ENCODE results near the gene SIRT3. TPM values are rescaled to one million over a fixed set of nuclear protein-coding genes. Genes with fewer than 3 reads are reported as not detected.

The SIRT3 gene
- total RNA-seq, 1 donor from 2014 or later = 11.8 TPM

DNA sequence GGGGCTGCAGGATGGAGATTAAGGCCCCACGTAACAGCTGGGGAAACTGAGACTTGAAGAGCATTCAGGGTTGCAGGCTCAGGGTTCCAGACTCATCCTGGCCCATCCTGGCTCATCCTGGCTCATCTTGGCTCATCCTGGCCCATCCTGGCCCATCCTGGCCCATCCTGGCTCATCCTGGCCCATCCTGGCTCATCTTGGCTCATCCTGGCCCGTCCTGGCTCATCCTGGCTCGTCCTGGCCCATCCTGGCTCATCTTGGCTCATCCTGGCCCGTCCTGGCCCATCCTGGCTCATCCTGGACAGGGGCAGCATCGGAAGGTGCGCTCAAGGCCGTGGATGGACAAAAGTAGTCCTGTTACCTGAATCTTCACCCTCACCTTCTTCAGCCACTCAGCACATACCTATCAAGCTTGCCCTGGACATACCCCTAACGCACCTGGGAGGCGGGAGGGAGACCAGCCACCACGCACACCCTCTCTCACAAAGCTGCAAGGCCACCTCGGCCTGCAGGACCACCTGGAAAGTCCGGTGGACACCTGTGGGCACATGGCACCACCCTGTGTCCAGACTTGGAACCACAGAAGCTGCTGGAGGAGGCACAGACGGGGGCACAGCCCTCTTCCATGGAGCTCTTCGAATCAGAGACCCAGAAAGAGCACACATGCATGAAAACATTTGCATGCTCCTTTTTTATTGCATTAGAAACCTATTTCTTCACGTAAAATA lies 21.8 kb upstream of the SIRT3 start:
- TF ChIP-seq CTCF (conservative IDR thresholded peaks at IDR 0.05; ENCODE audit: low read depth, low read length) = peak; percentile 46
- no peak for DNase-seq (ENCODE audit: low read depth)
- H3K4me3 ChIP-seq (ENCODE audit: low read depth, low read length) = no peak overlapping the region

- no peak overlapping the region for H3K4me3 ChIP-seq (ENCODE audit: low read depth, low read length)
- DNase-seq (ENCODE audit: low read depth) = no peak
- no peak for TF ChIP-seq CTCF (conservative IDR thresholded peaks at IDR 0.05; ENCODE audit: low read depth, low read length)
These were observed 21.0 kb upstream of the SIRT3 start for GRCh38 chr11:256952-257737.

DNA sequence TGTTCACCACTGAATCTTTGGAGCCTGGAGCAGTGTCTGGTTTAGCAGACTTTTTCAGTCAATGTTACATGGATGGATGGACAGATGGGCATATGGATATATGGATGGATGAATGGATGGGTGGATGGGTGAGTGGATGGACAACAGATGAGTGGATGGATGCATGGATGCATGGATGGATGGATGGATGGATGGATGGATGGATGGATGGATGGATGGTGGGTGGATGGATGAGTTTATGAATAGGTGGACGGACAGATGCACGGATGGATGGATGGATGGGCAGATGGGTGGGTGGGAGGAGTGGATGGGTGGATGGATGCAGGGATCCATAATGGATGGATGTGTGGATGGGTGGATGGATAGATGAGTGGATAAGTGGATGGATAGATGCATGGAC lies 19.7 kb upstream of the SIRT3 start:
- DNase-seq (ENCODE audit: low read depth) = no peak
- no peak for TF ChIP-seq CTCF (conservative IDR thresholded peaks at IDR 0.05; ENCODE audit: low read depth, low read length)
- no peak overlapping the region for H3K4me3 ChIP-seq (ENCODE audit: low read depth, low read length)

GRCh38 chr11:255176-255575 lies 19.0 kb upstream of the SIRT3 start:
- no peak for DNase-seq (ENCODE audit: low read depth)
- no peak for TF ChIP-seq CTCF (conservative IDR thresholded peaks at IDR 0.05; ENCODE audit: low read depth, low read length)
- no peak overlapping the region for H3K4me3 ChIP-seq (ENCODE audit: low read depth, low read length)

DNA sequence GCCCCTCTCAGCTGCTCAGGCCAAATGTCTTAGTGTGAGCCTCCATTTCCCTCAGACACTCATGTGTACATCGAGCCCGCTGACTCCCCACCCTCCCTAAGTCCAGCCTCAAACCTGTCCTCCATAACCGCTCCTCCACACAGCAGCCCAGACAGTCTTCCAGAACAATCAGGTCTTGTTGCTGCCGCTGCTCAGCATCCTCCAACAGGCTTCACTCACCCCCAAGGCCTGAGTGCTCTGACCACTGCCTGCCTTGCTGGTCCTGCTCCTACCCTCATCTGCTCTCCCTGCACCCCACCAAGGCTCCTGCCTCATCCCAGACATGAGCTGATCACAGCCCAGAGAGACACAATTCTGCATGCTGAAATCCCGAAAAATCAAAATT lies 17.7 kb upstream of the SIRT3 start:
- TF ChIP-seq CTCF (conservative IDR thresholded peaks at IDR 0.05; ENCODE audit: low read depth, low read length) = no peak
- DNase-seq (ENCODE audit: low read depth) = no peak
- H3K4me3 ChIP-seq (ENCODE audit: low read depth, low read length) = no peak overlapping the region

DNA sequence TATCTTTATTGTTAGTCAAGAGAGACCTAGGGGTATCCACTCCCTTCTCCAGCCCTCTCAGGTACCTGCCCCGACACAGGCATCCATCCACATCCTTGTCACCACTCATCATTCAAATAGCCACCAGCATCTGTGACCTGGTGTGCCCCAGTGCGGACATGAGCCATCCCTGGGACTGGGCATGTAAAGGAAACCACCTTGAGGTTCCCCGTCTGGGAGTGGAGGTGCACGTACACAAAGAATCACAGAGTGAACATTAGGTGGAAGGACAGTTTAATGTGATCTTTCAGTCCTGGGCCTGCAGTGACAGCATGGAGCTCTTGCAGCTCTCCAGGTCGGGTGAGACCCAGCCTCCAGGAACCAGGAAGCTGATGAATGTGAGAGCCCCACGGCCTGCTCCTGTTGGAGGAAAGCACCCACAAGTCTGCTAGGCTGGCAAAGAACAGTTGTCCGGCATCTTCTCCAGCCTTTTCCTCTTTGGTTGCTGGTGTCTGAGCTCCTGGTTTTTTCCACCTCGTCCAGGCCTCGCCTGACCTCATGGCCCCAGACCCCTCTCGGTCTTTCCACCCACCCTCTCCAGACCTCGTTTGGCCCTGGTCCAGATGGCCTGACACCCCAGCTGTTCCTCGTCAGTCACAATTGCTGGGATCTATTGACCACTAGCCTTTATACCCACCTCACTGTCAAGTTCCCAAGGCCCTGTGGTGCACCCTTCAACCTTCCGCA lies 17.2 kb upstream of the SIRT3 start:
- DNase-seq (ENCODE audit: low read depth) = no peak
- TF ChIP-seq CTCF (conservative IDR thresholded peaks at IDR 0.05; ENCODE audit: low read depth, low read length) = no peak
- H3K4me3 ChIP-seq (ENCODE audit: low read depth, low read length) = no peak overlapping the region

Data from epithelial cell of proximal tubule (primary cell).